GM12891 (cell line): ENCODE results near the gene CAPZA1.

Experiments used
- DNase-seq: peaks from one replicate; pipeline ENCODE4 v3.0.0; 2011; ENCODE audit warnings: low spot score; ENCODE audit not compliant: insufficient read length
- FAIRE-seq: peaks from 2 replicates; lab custom pipeline; 2011; peaks lifted over from hg19 to GRCh38; lab: Jason Lieb, UNC
- PAX5 ChIP-seq: IDR thresholded peaks from 2 replicates; pipeline ENCODE4 v1.6.1; 2011; ENCODE audit warnings: low read length, moderate library complexity, mild to moderate bottlenecking; ENCODE audit not compliant: insufficient read depth, severe bottlenecking
- POLR2A ChIP-seq: IDR thresholded peaks from 2 replicates; pipeline ENCODE4 v1.6.1; 2011; ENCODE audit warnings: low read depth, low read length, control low read depth
- POLR2AphosphoS5 ChIP-seq: IDR thresholded peaks from 2 replicates; pipeline ENCODE4 v1.6.1; 2011; ENCODE audit warnings: low read depth, low read length, control low read depth
- POU2F2 ChIP-seq: IDR thresholded peaks from 2 replicates; pipeline ENCODE4 v1.6.1; 2011; ENCODE audit warnings: low read depth, mild to moderate bottlenecking, control low read depth, low read length, moderate library complexity
- SPI1 ChIP-seq: IDR thresholded peaks from 2 replicates; pipeline ENCODE4 v1.6.1; 2011; ENCODE audit warnings: low read depth, low read length, control low read depth
- TAF1 ChIP-seq: IDR thresholded peaks from 2 replicates; pipeline ENCODE4 v1.6.1; 2011; ENCODE audit warnings: low read depth, low read length, control low read depth

CAPZA1 gene

GRCh38 chr1:112698366-112699310 lies 79.0 kb downstream of the CAPZA1 start:
- DNase-seq (no peak), FAIRE-seq (no peak)
- no peak for TF ChIP-seq POU2F2
- no peak for TF ChIP-seq PAX5
- TF ChIP-seq POLR2AphosphoS5 = no peak
- no peak for TF ChIP-seq TAF1

GRCh38 chr1:112699425-112700144 lies 80.0 kb downstream of the CAPZA1 start:
- FAIRE-seq = no peak
- TF ChIP-seq POU2F2 (no peak), POLR2AphosphoS5 (no peak), SPI1 (no peak), POLR2A (no peak; the same call in 1 of the 2 replicates), PAX5 (no peak), TAF1 (no peak)
- DNase-seq = no peak

DNA sequence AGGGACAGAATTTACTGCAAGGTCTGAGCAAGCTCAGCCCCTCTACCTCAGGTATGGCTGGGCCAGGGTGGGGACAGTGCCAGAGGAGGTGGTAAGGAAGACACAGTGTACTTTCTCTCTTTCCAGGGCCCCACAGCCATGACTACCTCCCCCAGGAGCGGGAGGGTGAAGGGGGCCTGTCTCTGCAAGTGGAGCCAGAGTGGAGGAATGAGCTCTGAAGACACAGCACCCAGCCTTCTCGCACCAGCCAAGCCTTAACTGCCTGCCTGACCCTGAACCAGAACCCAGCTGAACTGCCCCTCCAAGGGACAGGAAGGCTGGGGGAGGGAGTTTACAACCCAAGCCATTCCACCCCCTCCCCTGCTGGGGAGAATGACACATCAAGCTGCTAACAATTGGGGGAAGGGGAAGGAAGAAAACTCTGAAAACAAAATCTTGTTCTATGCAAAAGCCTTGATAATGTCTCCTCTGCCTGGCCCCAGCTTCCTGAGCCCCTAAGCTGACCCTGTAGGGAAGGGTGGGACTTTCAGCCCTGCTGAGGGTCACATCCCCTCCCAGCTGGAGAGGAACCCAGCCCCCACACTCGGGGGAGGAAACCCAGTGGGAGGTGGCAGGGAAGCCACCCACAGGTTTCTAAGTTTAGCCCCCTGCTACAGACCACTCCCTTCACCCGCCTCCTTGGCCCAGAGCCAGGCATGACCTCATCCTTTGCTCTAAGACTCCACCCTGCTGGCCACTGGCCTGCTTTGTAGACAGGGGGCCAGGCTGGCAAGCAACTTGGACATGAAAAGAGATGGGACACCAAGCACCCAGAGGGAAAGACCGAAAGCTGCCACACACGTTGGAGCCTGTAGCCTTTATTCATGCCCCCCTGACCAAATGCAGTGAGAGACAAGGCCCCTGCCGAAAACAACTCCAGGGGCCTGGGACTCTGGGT lies 80.9 kb downstream of the CAPZA1 start:
- peak; percentile 68 for DNase-seq
- TF ChIP-seq SPI1 = peak; percentile 50
- no peak for TF ChIP-seq PAX5
- TF ChIP-seq POU2F2 = peak; percentile 76; the same call in 1 of the 2 replicates
- no peak for TF ChIP-seq TAF1
- TF ChIP-seq POLR2AphosphoS5 = no peak; the same call in none of the 2 replicates
- TF ChIP-seq POLR2A = no peak
- FAIRE-seq = peak; percentile 33

DNA sequence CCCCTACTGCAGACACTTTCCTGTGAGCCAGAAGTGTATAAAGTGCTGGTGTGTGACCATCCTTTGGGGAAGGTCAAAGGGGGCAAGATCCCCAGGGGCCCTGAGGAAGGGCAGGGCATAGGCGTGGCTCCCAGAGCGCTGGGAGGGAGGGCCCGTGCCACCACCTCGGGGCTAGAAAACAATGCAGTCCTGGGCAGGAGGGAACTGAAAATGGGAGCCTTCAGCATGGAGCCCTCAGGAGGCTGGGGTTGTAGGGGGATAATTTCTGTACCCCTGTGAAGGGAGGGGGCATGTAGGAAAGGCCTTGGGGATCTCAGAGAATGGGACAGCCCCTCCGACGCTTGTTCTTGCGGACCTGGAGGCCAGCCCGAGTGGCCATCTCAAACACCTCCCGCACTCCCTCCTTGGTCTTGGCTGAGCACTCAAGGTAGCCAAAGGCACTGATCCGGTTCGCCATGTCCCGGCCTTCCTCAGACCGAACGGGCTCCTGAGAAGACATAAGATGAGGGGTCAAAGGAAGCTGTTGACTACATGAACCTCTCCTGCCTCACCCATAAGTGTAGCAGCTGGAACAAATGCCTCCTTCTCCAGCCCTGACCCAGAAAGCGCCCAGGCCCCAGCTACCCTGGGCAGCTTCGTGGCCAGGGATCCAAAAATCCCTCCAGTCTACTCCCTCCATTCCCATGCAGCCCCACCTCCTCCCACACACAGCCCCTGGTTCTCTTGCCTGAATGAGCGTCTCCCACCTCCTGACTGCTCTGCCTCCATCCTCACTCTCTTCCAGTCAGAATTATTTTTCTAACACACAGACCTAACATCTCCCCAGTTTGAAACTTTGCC lies 81.8 kb downstream of the CAPZA1 start:
- FAIRE-seq (no peak), DNase-seq (no peak)
- no peak for TF ChIP-seq SPI1
- TF ChIP-seq POU2F2 = no peak
- TF ChIP-seq POLR2A = no peak
- no peak for TF ChIP-seq PAX5
- peak; percentile 52 for TF ChIP-seq POLR2AphosphoS5
- no peak for TF ChIP-seq TAF1

GRCh38 chr1:112702067-112702395 lies 82.4 kb downstream of the CAPZA1 start:
- TF ChIP-seq TAF1 (no peak), POLR2A (peak; percentile 11; the same call in 1 of the 2 replicates)
- DNase-seq (no peak), FAIRE-seq (no peak)

DNA sequence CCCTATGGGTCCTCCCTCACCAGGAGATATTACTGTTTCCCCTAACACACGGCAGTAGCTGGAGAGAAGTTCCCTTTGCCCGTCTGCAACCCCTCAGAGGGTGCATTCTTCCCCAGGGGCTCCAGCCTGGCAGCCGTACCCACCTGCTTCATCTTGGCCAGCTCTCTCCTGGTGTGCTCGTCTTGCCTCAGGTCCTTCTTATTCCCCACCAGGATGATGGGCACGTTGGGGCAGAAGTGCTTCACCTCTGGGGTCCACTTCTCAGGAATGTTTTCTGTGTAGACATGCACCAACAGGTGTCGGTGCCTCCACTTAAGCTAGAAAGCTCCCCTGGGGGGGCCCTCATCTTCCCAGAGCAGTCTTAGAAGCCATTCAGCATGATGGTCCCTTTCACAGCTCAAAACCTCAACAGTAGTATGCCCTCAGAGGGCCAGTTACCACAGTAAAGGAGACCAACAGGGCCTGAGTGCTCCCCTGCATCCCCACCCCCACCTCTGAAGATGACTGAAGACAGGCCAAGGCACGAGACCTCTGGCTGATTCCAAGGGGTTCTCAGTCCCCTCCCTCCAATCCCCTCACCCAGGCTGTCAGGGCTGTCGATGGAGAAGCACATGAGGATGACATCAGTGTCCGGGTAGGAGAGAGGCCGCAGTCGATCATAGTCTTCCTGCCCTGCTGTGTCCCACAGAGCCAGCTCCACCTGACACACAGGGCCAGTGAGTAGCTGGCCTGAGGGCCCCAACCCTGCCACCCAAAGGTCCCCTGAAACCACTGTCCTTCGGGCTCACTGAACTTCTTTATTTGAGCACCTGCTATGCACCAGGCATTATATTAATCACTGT lies 83.0 kb downstream of the CAPZA1 start:
- DNase-seq = no peak
- peak; percentile 6; the same call in 1 of the 2 replicates for TF ChIP-seq POLR2A
- no peak for TF ChIP-seq TAF1
- no peak for TF ChIP-seq PAX5
- TF ChIP-seq POU2F2 = no peak
- FAIRE-seq = no peak

GRCh38 chr1:112703706-112704105 lies 84.1 kb downstream of the CAPZA1 start:
- TF ChIP-seq SPI1 (no peak), POLR2AphosphoS5 (no peak), POU2F2 (no peak), POLR2A (no peak)
- FAIRE-seq (no peak), DNase-seq (no peak)
